Hepatocyte (in vitro differentiated cells): ENCODE data around the gene RIC1.

Source experiments
- CTCF ChIP-seq: fragments of 200-600 bp; sonication (generic); IDR thresholded peaks from 2 replicates; pipeline ENCODE4 v1.5.1; 2016; ENCODE audit warnings: antibody characterized with exemption, mild to moderate bottlenecking; ENCODE audit not compliant: poor library complexity
- EZH2 ChIP-seq: fragments of 200-600 bp; sonication (generic); IDR thresholded peaks from 2 replicates; pipeline ENCODE4 v1.6.1; 2016; ENCODE audit warnings: antibody characterized with exemption, mild to moderate bottlenecking, borderline replicate concordance
- EZH2phosphoT487 ChIP-seq: fragments of 200-600 bp; sonication (generic); IDR thresholded peaks from one replicate; pipeline ENCODE4 v1.6.1; 2018; ENCODE audit warnings: antibody characterized with exemption, mild to moderate bottlenecking, low read depth, moderate library complexity; ENCODE audit not compliant: unreplicated experiment, severe bottlenecking

- TF ChIP-seq CTCF (no peak), EZH2 (no peak), EZH2phosphoT487 (no peak)
Observed at GRCh38 chr9:5750569-5750968, 121.7 kb downstream of the RIC1 start.
